ENCODE results near the gene TRAF3.
"Not testable (repeated sequence)": the region's sequence is repeated elsewhere in the genome, so short reads cannot be mapped to it uniquely, and the experiment has no call there.

Gene TRAF3

DNA sequence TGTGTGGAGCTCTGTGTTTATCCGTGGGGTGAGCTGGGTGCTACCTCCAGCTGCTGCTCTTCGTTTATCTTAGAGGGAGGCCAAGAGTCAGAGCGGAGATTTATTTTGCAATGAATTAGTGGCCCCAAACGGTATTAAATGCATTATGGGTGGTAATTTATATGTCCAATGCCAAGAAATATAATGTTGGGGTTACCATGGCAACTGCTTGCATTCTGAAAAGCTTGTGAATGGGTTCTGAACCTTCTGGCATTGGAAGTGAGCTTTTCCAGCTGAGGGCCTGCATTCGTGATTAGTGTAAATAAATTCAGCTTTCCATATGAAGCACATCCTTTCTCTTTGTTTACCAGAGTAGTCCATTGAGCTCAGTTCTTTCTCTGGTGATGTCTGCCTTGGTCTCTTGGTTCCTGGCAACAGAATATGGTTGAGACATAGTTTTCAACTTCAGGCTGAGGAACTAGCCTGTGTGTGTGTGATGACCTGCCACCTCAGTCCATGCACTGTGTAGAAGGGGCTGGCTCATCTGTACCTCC is 51.8 kb downstream of the TRAF3 start:
- no peak for DNase-seq (ENCODE audit: low read depth)

DNA sequence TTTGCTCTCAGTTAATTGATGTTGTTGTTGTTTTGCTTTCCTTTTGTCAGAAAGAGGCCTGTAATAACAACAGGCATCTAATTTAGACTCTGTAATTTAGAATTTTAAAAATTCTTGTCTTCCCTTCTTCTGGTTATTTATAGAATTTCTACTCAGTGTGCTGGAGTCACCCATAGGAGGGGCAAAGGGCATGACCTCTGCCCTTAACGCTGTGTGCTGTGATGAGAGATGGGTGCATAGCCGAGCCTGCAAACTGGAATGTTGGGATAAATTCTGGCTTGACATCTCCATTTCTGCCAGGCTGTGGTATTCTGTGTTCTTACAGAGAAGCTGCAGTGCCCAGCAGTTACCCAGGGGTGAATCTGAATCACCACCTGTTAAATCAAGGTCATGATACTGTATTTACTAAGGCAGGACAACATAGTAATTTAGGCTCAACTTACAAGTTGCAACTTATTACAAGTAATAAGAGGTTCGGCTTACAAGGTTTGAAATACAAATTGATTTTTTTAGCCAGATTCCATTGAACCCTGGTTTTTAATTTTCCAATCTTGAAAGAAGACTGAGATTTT is 53.3 kb downstream of the TRAF3 start:
- no peak for DNase-seq (ENCODE audit: low read depth)

- no peak for DNase-seq (ENCODE audit: low read depth)
Observed at GRCh38 chr14:102831163-102831804, 54.0 kb downstream of the TRAF3 start.

- no peak for DNase-seq (ENCODE audit: low read depth)
Observed at GRCh38 chr14:102833341-102833740, 56.1 kb downstream of the TRAF3 start.

- no peak for DNase-seq (ENCODE audit: low read depth)
Observed at GRCh38 chr14:102833991-102834390, 56.7 kb downstream of the TRAF3 start.

- DNase-seq (ENCODE audit: low read depth) = no peak
Observed at GRCh38 chr14:102835959-102836358, 58.7 kb downstream of the TRAF3 start.

DNA sequence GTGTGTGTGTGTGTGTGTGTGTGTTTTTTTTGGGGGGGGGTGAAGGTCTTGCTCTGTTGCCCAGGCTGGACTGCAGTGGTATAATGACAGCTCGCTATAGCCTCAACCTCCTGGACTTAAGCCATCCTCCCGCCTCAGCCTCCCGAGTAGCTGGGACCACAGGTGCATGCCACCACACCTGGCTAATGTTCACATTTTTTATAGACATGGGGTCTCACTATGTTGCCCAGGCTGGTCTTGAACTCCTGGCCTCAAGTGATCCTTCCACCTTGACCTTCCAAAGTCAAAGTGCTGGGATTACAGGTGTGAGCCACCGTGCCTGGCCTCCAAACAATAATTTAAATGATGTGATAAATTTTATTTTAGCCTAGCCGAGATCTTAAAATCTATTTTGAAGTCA is 59.9 kb downstream of the TRAF3 start:
- not testable (repeated sequence) for DNase-seq (ENCODE audit: low read depth)

DNA sequence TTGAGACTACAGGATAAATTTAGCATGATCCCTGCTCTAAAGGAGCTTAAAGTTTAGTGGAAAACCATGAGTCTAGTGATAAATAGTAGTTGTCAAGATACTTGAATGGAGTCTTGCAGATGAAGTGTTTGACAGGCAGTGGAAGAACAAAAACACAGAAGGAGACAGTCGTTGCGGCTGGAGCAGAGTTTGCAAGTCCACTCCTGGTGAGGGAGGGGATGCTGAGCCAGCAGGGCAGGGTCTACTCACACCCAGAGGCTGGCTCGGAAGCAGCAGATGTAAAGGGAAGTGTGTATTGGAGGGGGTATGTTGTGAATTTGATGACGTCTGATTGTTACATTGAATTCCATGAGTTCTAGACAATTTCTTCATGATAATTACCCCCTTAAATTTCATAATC is 61.3 kb downstream of the TRAF3 start:
- no peak for DNase-seq (ENCODE audit: low read depth)

DNA sequence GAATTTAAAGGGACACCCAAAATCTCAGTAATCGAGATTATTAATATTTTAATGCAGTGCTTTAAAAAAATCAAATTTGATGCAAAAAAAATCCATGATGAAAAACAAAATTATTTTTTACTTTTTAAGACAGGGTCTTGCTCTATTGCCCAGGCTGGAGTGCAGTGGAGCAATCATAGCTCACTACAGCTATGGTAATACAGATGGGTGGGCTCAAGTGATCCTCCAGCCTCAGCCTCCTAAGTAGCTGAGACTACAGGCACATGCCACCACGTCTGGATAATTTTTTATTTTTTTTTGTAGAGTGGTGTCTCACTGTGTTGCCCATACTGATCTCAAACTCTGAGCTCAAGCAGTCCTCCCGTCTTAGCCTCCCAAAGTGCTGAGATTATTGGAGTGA is 62.9 kb downstream of the TRAF3 start:
- DNase-seq (ENCODE audit: low read depth) = no peak

- DNase-seq (ENCODE audit: low read depth) = no peak
Observed at GRCh38 chr14:102840771-102841528, 63.7 kb downstream of the TRAF3 start.

DNA sequence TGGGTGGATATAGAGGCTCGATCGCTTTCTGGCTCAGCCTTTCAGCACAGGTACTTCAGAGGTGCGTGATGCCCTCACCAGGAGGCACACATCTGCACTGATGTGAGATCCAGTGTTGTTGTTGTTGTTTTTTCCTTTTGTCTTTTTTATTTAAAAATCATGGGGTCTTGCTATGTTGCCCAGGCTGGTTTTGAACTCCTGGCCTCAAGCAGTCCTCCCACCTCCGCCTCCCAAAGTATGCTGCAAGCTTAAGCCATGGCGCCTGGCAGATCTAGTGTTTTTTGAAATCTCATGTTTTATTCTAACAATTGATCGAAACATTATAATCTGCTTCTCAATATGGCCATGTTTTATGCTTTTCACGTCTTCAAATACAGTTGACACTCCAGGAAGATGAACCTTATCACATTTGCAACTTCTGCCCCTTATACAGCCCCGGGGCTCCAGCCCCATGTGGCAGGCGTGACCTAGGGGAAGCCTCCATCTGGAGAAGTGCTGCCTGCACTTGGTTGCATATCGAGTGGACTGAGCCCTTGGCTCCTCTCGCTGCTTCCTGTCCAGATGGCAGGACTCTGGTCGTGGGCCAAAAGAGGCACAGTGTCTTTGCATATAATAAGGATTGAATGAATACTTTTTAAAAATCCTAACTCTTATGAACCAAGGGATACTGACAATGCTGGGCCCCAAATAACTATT is 71.7 kb downstream of the TRAF3 start:
- no peak for DNase-seq (ENCODE audit: low read depth)

- no peak for DNase-seq (ENCODE audit: low read depth)
Observed at GRCh38 chr14:102849526-102850379, 72.5 kb downstream of the TRAF3 start.

DNA sequence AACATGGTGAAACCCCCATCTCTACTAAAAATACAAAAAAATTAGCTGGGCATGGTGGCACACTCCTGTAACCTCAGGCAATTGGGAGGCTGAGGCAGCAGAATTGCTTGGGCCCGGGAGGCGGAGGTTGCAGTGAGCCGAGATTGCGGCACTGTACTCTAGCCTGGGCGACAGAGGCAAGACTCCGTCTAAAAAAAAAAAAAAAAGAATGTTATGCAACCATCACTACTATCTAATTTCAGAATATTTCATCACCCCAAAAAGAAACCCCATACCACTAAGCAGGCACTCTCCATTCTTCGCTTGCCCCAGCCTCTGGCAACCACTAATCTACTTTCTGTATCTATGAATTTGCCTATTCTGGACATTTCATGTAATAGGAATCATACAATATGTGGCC is 76.4 kb downstream of the TRAF3 start:
- no peak for DNase-seq (ENCODE audit: low read depth)

DNA sequence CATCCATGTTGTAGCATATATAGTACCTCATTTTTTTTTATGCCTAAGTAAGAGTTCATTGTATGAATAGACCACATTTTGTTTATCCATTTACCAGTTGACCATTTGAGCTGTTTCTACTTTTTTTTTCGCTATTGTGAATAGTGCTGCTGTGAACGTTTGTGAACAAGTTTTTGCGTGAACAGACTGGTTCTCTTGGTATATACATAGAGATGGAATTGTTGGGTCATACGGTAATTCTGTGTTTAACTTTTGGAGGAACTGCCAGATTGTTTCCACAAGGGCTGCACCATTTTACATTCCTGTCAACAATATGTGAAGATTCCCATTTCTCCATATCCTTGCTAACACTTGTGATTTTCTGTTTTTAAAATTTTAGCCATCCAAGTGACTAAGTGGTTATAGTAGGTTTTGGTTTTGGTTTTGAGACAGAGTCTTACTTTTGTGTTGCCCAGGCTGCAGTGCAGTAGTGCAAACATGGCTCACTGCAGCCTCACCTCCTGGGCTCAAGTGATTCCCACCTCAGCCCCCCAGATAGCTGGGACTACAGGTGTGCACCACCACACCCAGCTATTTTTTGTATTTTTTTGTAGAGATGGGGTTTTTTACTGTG is 76.9 kb downstream of the TRAF3 start:
- DNase-seq (ENCODE audit: low read depth) = no peak

DNA sequence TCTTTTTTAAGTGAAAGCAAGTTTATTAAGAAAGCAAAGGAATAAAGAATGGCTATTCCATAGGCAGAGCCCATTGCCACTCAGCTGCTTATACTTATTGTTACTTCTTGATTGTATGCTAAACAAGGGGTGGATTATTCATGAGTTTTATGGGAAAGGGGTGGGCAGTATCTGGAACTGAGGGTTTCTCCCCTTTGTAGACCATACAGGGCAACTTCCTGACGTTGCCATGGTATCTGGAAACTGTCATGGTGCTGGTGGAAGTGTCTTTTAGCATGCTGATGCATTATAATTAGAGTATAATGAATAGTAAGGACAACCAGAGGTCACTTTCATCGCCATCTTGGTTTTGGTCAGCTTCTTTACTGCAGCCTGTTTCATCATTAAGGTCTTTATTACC is 78.9 kb downstream of the TRAF3 start:
- DNase-seq (ENCODE audit: low read depth) = no peak

- DNase-seq (ENCODE audit: low read depth) = no peak
Observed at GRCh38 chr14:102857444-102857843, 80.2 kb downstream of the TRAF3 start.

GRCh38 chr14:102859911-102860310 is 82.7 kb downstream of the TRAF3 start:
- DNase-seq (ENCODE audit: low read depth) = no peak

GRCh38 chr14:102862154-102862773 is 85.0 kb downstream of the TRAF3 start:
- DNase-seq (ENCODE audit: low read depth) = no peak

DNA sequence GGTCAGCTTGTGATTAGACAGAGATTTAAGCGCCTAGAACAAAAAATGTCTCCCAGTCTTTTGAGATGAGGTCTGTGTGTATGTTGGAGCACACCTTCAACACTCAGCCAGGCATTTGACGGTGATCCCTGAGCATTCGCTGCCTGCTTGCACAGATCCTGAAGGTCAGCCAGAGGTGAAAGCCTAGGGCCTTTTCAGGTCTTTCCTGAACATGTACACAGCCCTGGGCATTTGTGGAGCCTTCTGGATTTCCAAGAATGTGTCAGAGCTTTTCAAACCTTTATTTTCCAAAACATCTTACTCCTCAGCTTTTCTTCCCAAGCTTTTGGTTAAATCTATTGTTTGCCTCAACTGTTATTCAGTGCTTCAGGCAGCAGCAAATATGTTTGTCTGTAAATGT is 86.1 kb downstream of the TRAF3 start:
- no peak for DNase-seq (ENCODE audit: low read depth)

- DNase-seq (ENCODE audit: low read depth) = not testable (repeated sequence)
Observed at GRCh38 chr14:102865916-102866315, 88.7 kb downstream of the TRAF3 start.
